K562 (cell line): Measurements from ENCODE around the gene RPL22. TPM values are rescaled to one million over a fixed set of nuclear protein-coding genes. Genes with fewer than 3 reads are reported as not detected.

Experiments
- ADNP ChIP-seq: fragments of 200-800 bp; sonication (Bioruptor generic); IDR thresholded peaks from 2 replicates; pipeline ENCODE4 v1.6.1; 2016; ENCODE audit warnings: missing genetic modification characterization, missing compliant biosample characterization
- CREB5 ChIP-seq: fragments of 250-450 bp; sonication (Bioruptor Pico); IDR thresholded peaks from 2 replicates; pipeline ENCODE4 v1.5.0; 2020; ENCODE audit warnings: mild to moderate bottlenecking
- FOXP1 ChIP-seq: sonication (generic); formaldehyde crosslinking; IDR thresholded peaks from 2 replicates; pipeline ENCODE4 v1.8.0; 2022; ENCODE audit warnings: mild to moderate bottlenecking, missing genetic modification reagents
- KLF16 ChIP-seq: IDR thresholded peaks from 2 replicates; pipeline ENCODE4 v1.6.1; 2016; ENCODE audit warnings: antibody characterized with exemption
- NCOR1 ChIP-seq: fragments of 450-650 bp; IDR thresholded peaks from 2 replicates; pipeline ENCODE4 v1.6.1; 2016; ENCODE audit warnings: mild to moderate bottlenecking, moderate library complexity
- PPARD ChIP-seq: fragments of 250-450 bp; sonication (Bioruptor Pico); IDR thresholded peaks from 2 replicates; pipeline ENCODE4 v1.8.0; 2022; ENCODE audit warnings: inconsistent platforms, mild to moderate bottlenecking, moderate library complexity
- REST ChIP-seq, 2 experiments: fragments of 450-650 bp; formaldehyde crosslinking in 1 of 2; IDR thresholded peaks; 2 replicates each; pipeline versions ENCODE4 v1.4.0 to v1.6.1; 2014 to 2020; ENCODE audit warnings: mild to moderate bottlenecking in 2 of 2, borderline replicate concordance in 1 of 2, low read depth in 1 of 2
- SMAD1 ChIP-seq: fragments of 150-350 bp; IDR thresholded peaks from 2 replicates; pipeline ENCODE4 v1.6.1; 2014; ENCODE audit warnings: low read length, low read depth; ENCODE audit not compliant: partially characterized antibody
- THRAP3 ChIP-seq: fragments of 450-650 bp; IDR thresholded peaks from 2 replicates; pipeline ENCODE4 v1.6.1; 2016; ENCODE audit warnings: mild to moderate bottlenecking, inconsistent platforms, borderline replicate concordance
- XRCC4 ChIP-seq: IDR thresholded peaks from one replicate; pipeline ENCODE4 v1.6.1; 2011; ENCODE audit not compliant: insufficient read depth, insufficient read length; ENCODE audit errors: extremely low read depth
- ZNF583 ChIP-seq: fragments of 250-450 bp; sonication (Bioruptor Pico); IDR thresholded peaks from 2 replicates; pipeline ENCODE4 v1.4.0; 2020
- ZNF609 ChIP-seq: sonication (generic); formaldehyde crosslinking; IDR thresholded peaks from 2 replicates; pipeline ENCODE4 v1.8.1; 2023; ENCODE audit warnings: missing genetic modification reagents, mild to moderate bottlenecking, borderline replicate concordance
- polyA plus RNA-seq, 8 experiments: library from polyadenylated mRNA; depleted of rRNA in 4 of 8; stranded (reverse) in 5 of 8; unstranded in 3 of 8; fragments of >200 nt; fragmentation: Nextera tagmentation in 2 of 8; fragmentation: Illumina TruSeq in 1 of 8; extraction: Ambion mirVana in 2 of 8; extraction: Trizol in 1 of 8; gene quantifications; 2 replicates each; pipeline versions ENCODE4 v1.2.1 to v1.2.3, GENCODE V29; 2011 to 2014; ENCODE audit warnings: inconsistent platforms in 1 of 8, missing spikeins in 1 of 8
- total RNA-seq, 7 experiments: library from RNA; depleted of rRNA in 6 of 7; stranded (reverse); fragments of >200 nt in 6 of 7; fragmentation: Illumina TruSeq in 2 of 7; extraction: Trizol in 2 of 7; gene quantifications; 2 replicates each; pipeline versions ENCODE4 v1.2.1 to v1.2.3, GENCODE V29; 2011 to 2021; ENCODE audit warnings: low replicate concordance in 1 of 7

Gene RPL22
- total and polyA plus RNA-seq, 9 of the 15 experiments (the other 6 are each of a cell fraction or from before 2014, with no cell fraction given): 467 to 1,165 (median 607) TPM

GRCh38 chr1:6199298-6200187, at the start of gene RPL22 (continued):
- TF ChIP-seq REST (IDR thresholded peaks at IDR 0.05; ENCODE audit: borderline replicate concordance) (peak; percentile 99), REST (CRISPR knock-in tag; IDR thresholded peaks at IDR 0.05; ENCODE audit: low read depth) (no peak; the same call in none of the 2 replicates), ADNP (no peak), ZNF583 (CRISPR knock-in tag) (no peak), ZNF609 (peak; percentile 92; the same call in 1 of the 2 replicates), SMAD1 (peak; percentile 86), CREB5 (CRISPR knock-in tag) (no peak), XRCC4 (no peak), PPARD (CRISPR knock-in tag) (no peak), FOXP1 (CRISPR knock-in tag) (peak; percentile 95), NCOR1 (peak; percentile 28; the same call in 1 of the 2 replicates), KLF16 (no peak; the same call in 1 of the 2 replicates), THRAP3 (no peak)
